HG03432 (cell line): ENCODE results near the gene IFNA17.
"Not testable (repeated sequence)": the region's sequence is repeated elsewhere in the genome, so short reads cannot be mapped to it uniquely, and the experiment has no call there.

Experiments used
- ATAC-seq: cut with Tn5 transposase; IDR thresholded peaks from one replicate; pipeline ENCODE4 v1.9.1; 2021; ENCODE audit warnings: mild to moderate bottlenecking, moderate library complexity; ENCODE audit not compliant: unreplicated experiment

IFNA17 gene

GRCh38 chr9:21228122-21228521, at the start of gene IFNA17:
Gene IFNA17 (minus strand): TSS chr9:21228222. CDS start chr9:21228173, 49 bp downstream.
- ATAC-seq = no peak

- ATAC-seq = no peak
Observed at GRCh38 chr9:21268347-21268657, 40.3 kb upstream of the IFNA17 start.

GRCh38 chr9:21267485-21268346, 39.7 kb upstream of the IFNA17 start:
- peak; percentile 71 for ATAC-seq

GRCh38 chr9:21266733-21267484, 38.9 kb upstream of the IFNA17 start:
- ATAC-seq = peak; percentile 24

- peak; percentile 64 for ATAC-seq
Observed at GRCh38 chr9:21265421-21266189, 37.6 kb upstream of the IFNA17 start.

GRCh38 chr9:21255538-21256212, 27.7 kb upstream of the IFNA17 start:
- peak; percentile 46 for ATAC-seq

GRCh38 chr9:21252721-21253547, 24.9 kb upstream of the IFNA17 start:
- peak; percentile 81 for ATAC-seq

- no peak for ATAC-seq
Observed at GRCh38 chr9:21251638-21252037, 23.6 kb upstream of the IFNA17 start.

GRCh38 chr9:21251190-21251589, 23.2 kb upstream of the IFNA17 start:
- no peak for ATAC-seq

- ATAC-seq = peak; percentile 60
Observed at GRCh38 chr9:21244836-21245235, 16.8 kb upstream of the IFNA17 start.

- no peak for ATAC-seq
Observed at GRCh38 chr9:21239911-21240310, 11.9 kb upstream of the IFNA17 start, which contains the start of gene IFNA14. Gene IFNA14 (minus strand): TSS chr9:21240005. CDS start chr9:21239935, 70 bp downstream.

GRCh38 chr9:21236360-21236714, 8.3 kb upstream of the IFNA17 start:
- not testable (repeated sequence) for ATAC-seq

GRCh38 chr9:21235468-21236359, 7.7 kb upstream of the IFNA17 start:
- peak; percentile 90 for ATAC-seq

GRCh38 chr9:21234153-21234687, 6.2 kb upstream of the IFNA17 start:
- ATAC-seq = no peak

- ATAC-seq = no peak
Observed at GRCh38 chr9:21233258-21233657, 5.2 kb upstream of the IFNA17 start.

- ATAC-seq = not testable (repeated sequence)
Observed at GRCh38 chr9:21217211-21217610, 10.8 kb downstream of the IFNA17 start, which contains the start of gene IFNA16. Gene IFNA16 (minus strand): TSS chr9:21217311. CDS start chr9:21217305, 6 bp downstream.

- ATAC-seq = peak; percentile 79
Observed at GRCh38 chr9:21213411-21214326, 14.4 kb downstream of the IFNA17 start.
